Activated CD4-positive, alpha-beta T cell treated with anti-CD3 and anti-CD28 coated beads for 36 hours (primary cell): Measurements from ENCODE around the gene STK16. TPM values are rescaled to one million over a fixed set of nuclear protein-coding genes. Genes with fewer than 3 reads are reported as not detected.

Source experiments
- ATAC-seq: fragments of 200-7000 bp; cut with Tn5 transposase; one replicate; pipeline ENCODE4 v1.10.0; 2021; ENCODE audit warnings: mild to moderate bottlenecking, moderate library complexity
- CTCF ChIA-PET: fragments of 350-600 bp; sonication (Branson Sonifier 250); formaldehyde crosslinking; loops from one replicate; lab custom pipeline; 2021; ENCODE audit warnings: antibody characterized with exemption; lab: Charles Lee
- POLR2A ChIA-PET: fragments of 350-600 bp; sonication (Branson Sonifier 250); formaldehyde crosslinking; loops from one replicate; lab custom pipeline; 2021; ENCODE audit warnings: antibody characterized with exemption, inconsistent platforms; lab: Charles Lee
- DNase-seq: peaks from one replicate; pipeline ENCODE4 v3.0.0-alpha.2; 2020
- H3K27ac Mint-ChIP-seq: one replicate; pipeline ENCODE4 v1.8.0; 2021; ENCODE audit warnings: mixed read lengths
- H3K27me3 Mint-ChIP-seq: one replicate; pipeline ENCODE4 v1.8.0; 2021; ENCODE audit warnings: mixed read lengths
- H3K36me3 Mint-ChIP-seq: one replicate; pipeline ENCODE4 v1.8.0; 2021; ENCODE audit warnings: low read depth, mixed read lengths
- H3K4me1 Mint-ChIP-seq: one replicate; pipeline ENCODE4 v1.8.0; 2021; ENCODE audit warnings: mixed read lengths
- H3K4me3 Mint-ChIP-seq: one replicate; pipeline ENCODE4 v1.8.0; 2021; ENCODE audit warnings: mild to moderate bottlenecking, moderate library complexity, mixed read lengths
- H3K9me3 Mint-ChIP-seq: one replicate; pipeline ENCODE4 v1.8.0; 2021; ENCODE audit warnings: low read depth, mixed read lengths
- intact Hi-C, 2 experiments: fragments of 100-400 bp; cut with DNase I in 1 of 2; cut with micrococcal nuclease in 1 of 2; formaldehyde crosslinking; loops; one replicate each; pipeline versions ENCODE4 v1.14.2 to v1.15.1; 2022 to 2024; cut with DNase I, micrococcal nuclease
- total RNA-seq, 2 experiments: library from RNA; stranded (reverse); gene quantifications; one replicate each; pipeline ENCODE4 v1.2.3, GENCODE V29; 2021

The STK16 gene
- total RNA-seq, 2 experiments from 2014 or later: 34.3 to 35.4 TPM

DNA sequence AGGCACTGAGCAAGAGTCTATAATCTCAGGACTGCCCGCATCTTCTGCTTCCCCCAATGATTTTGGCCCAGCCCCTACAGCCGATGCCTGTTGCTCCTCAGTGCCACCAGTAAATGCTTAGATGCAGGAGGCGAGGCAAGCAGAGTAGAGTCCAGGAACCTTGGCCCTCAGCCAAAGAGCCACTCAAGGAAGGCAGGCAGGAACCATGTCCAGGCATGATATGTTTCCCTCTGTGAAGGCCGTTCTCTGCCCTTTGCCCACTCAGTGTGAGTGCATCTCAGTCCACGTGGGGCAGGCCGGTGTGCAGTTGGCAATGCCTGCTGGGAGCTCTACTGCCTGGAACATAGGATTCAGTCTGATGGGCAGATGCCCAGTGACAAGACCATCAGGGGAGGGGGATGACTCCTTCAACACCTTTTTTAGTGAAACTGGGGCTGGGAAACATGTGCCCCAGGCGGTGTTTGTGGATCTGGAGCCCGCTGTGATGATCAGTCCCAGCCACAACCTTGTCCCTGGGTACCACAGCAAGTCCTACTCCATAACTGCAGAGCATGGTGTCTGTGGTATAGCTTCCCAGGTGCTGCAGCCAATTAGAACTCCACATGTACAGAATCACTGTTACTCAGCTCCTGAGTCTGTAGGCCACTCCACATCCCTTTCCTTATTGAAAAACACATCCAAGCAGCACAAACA, 24.2 kb downstream of the STK16 start:
- intact Hi-C loops: no loop called here
- Mint-ChIP-seq H3K36me3 (no peaks in the 10 kb centered on the region), H3K27ac (no peak overlapping the region), H3K4me3 (no peak overlapping the region), H3K4me1 (no peaks in the 10 kb centered on the region), H3K27me3 (no peaks in the 10 kb centered on the region), H3K9me3 (no peaks in the 10 kb centered on the region)
- POLR2A ChIA-PET: no interaction called here
- no peak for DNase-seq
- CTCF ChIA-PET: no interaction called here
- no peak for ATAC-seq

DNA sequence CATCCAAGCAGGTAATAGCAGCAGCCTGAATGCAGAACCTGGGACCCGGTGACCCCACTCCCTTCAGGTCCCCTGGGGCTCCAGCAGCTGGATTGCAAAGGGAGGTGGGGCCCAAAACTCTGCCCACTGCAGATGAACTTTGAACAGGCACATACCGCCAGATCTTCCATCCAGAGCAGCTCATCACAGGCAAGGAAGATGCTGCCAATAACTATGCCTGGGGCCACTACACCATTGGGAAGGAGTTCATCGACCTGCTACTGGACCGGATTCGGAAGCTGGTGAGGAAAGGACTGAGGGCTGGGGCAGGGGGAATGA, 24.7 kb downstream of the STK16 start:
- ChIA-PET CTCF (no interaction called here), POLR2A (no interaction called here)
- Mint-ChIP-seq H3K27ac (no peak overlapping the region), H3K27me3 (no peaks in the 10 kb centered on the region), H3K36me3 (no peaks in the 10 kb centered on the region), H3K4me3 (no peak overlapping the region), H3K4me1 (no peaks in the 10 kb centered on the region), H3K9me3 (no peaks in the 10 kb centered on the region)
- DNase-seq (no peak), ATAC-seq (no peak)
- intact Hi-C loops: no loop called here

- CTCF ChIA-PET: no interaction called here
- H3K27ac Mint-ChIP-seq: no peak overlapping the region
- H3K27me3 Mint-ChIP-seq: no peaks in the 10 kb centered on the region
- no peaks in the 10 kb centered on the region for H3K36me3 Mint-ChIP-seq
- H3K9me3 Mint-ChIP-seq: no peaks in the 10 kb centered on the region
- no peak for ATAC-seq
- POLR2A ChIA-PET: no interaction called here
- no peak for DNase-seq
- H3K4me1 Mint-ChIP-seq: no peaks in the 10 kb centered on the region
- intact Hi-C loops: no loop called here
- no peak overlapping the region for H3K4me3 Mint-ChIP-seq
Measured at GRCh38 chr2:219271021-219271420, 25.7 kb downstream of the STK16 start.

- H3K4me1 Mint-ChIP-seq: peaks cover 3% of the 10 kb centered on the region
- intact Hi-C loops: no loop called here
- H3K9me3 Mint-ChIP-seq: no peaks in the 10 kb centered on the region
- CTCF ChIA-PET: interaction anchor here (15.5 kb wide), 1 partner anchor 23 kb away, joined by 257 read pairs; no protein-coding TSS in a partner anchor
- ATAC-seq (no peak), DNase-seq (no peak)
- POLR2A ChIA-PET: no interaction called here
- H3K36me3 Mint-ChIP-seq: no peaks in the 10 kb centered on the region
- H3K27ac Mint-ChIP-seq: no peak overlapping the region
- no peak overlapping the region for H3K4me3 Mint-ChIP-seq
- H3K27me3 Mint-ChIP-seq: no peaks in the 10 kb centered on the region
Measured at GRCh38 chr2:219272356-219272755, 27.1 kb downstream of the STK16 start.

GRCh38 chr2:219272995-219273394, 27.7 kb downstream of the STK16 start:
- H3K27ac Mint-ChIP-seq: no peak overlapping the region
- no peaks in the 10 kb centered on the region for H3K36me3 Mint-ChIP-seq
- intact Hi-C loops: no loop called here
- H3K27me3 Mint-ChIP-seq: no peaks in the 10 kb centered on the region
- H3K9me3 Mint-ChIP-seq: no peaks in the 10 kb centered on the region
- DNase-seq (no peak), ATAC-seq (no peak)
- CTCF ChIA-PET: interaction anchor here (0.8 to 15.5 kb wide), 2 partner anchors 23 to 77 kb away, joined by 3 to 257 read pairs; no protein-coding TSS in a partner anchor
- no peak overlapping the region for H3K4me3 Mint-ChIP-seq
- H3K4me1 Mint-ChIP-seq: peaks cover 10% of the 10 kb centered on the region
- POLR2A ChIA-PET: no interaction called here

DNA sequence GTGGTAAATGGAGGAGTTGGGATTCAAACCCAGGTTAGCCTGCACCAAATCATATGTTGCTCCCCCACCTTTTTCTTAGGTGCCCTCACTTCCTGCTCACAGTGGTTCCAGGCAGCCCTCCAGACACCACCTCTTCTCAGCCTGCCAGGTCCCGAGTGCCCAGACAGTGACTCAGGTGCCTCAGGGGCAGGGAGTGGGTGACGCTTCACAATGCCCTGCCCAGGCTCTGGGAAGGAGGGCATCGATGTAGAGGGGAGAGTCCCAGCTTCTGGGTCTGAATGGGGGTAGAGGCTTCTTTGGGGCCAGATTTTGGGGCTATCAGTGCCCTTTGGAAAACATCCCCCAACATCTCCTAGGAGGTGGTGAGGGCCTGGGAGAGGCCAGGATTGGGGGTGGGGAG, 28.7 kb downstream of the STK16 start:
- DNase-seq: no peak
- CTCF ChIA-PET: interaction anchor here (0.9 to 15.5 kb wide), 7 partner anchors 20 to 232 kb away, joined by 3 to 257 read pairs (median 4); partner anchors contain the start of genes TUBA4A and TUBA4B

DNA sequence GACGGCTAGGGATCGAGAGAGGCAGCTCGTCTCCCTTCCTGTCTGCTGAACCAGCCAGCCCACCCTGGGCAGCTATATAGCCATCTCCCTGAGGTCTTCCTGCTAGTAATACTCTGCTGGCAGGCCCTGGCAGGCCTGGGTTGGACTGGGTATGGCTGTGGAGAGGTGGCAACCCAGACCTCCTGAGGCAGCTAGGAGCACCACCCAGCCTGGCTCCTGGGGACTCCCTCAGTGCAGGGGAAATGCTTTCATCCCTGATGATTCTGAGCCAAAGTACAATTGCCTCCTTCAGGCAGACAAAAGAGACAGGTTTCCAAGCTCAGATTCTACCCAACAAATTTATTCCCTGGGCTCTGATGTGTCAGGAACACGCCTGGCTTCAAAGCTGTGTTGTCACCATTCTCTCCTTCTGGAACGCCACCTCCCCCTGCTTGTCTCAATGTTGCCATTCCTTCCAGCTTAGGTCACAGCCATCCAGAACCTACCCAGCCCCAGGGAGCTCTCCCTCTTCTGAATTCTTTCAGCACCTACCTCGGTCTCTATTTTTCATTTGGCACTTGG, 29.2 kb downstream of the STK16 start:
- Mint-ChIP-seq H3K27me3 (no peaks in the 10 kb centered on the region), H3K9me3 (no peaks in the 10 kb centered on the region), H3K4me3 (no peak overlapping the region), H3K36me3 (no peaks in the 10 kb centered on the region), H3K27ac (no peak overlapping the region), H3K4me1 (peaks cover 20% of the 10 kb centered on the region)
- intact Hi-C loops: no loop called here
- DNase-seq (no peak), ATAC-seq (no peak)
- CTCF ChIA-PET: interaction anchor here (0.9 to 15.5 kb wide), 8 partner anchors 13 to 233 kb away, joined by 3 to 257 read pairs (median 4); partner anchors contain the start of genes TUBA4A and TUBA4B
- POLR2A ChIA-PET: no interaction called here

More for the DNA sequence above, 28.7 kb downstream of the STK16 start:
- ATAC-seq: no peak
- Mint-ChIP-seq H3K27me3 (no peaks in the 10 kb centered on the region), H3K9me3 (no peaks in the 10 kb centered on the region), H3K4me3 (no peak overlapping the region), H3K4me1 (peaks cover 19% of the 10 kb centered on the region), H3K36me3 (no peaks in the 10 kb centered on the region), H3K27ac (no peak overlapping the region)
- POLR2A ChIA-PET: interaction anchor here (0.6 kb wide), 1 partner anchor 21 kb away, joined by 3 read pairs; no protein-coding TSS in a partner anchor
- intact Hi-C loops: no loop called here

DNA sequence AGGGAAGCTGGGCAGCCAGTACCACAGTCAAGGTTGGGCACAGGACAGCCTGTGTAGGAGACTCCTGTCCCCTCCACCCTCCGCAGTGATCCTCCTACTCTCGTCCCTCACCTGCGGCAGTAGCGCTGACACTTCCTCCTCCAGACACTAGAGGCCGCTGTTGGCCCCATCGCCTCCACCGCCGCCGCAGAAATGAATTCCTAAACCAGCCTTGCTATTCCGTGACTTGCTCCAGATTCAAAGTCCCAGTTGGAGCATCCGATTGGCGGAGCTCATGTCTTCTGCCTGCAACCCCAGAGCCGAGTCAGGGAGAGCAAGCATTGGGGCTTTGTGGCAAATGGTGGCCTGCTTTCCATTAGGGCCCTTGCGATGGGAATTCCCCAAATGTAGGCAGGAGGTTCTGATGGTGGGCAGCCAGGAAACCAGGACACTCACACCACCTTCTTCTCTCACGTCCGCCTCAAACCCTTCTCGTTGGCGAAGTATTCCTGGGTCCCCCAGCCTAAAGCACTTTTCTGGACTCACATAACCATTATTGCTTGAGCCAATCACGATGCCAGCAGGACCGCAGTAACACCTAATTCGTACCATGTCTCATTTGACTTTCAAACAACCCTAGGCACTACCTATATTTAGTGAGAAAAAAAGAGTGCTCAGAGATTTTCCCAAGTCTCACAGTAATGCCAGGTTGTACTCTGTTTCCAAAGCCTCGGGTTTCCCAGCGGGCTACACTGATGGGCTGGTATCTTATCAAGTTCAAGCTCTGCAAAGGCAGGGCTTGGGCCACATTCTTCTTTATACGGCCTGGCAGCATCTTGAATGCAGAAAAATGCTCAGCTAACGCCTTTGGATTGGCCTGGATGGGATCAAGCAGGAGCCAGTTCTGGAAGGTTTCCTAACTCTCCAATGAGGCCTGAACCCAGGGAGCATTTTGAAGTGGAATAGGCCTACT, 32.7 kb downstream of the STK16 start:
- Mint-ChIP-seq H3K27ac (peak overlapping the region; percentile 93), H3K27me3 (no peaks in the 10 kb centered on the region), H3K4me1 (peaks cover 37% of the 10 kb centered on the region), H3K36me3 (peaks cover 7% of the 10 kb centered on the region), H3K9me3 (no peaks in the 10 kb centered on the region), H3K4me3 (peak overlapping the region; percentile 96)
- POLR2A ChIA-PET: interaction anchor here (0.6 to 2.6 kb wide), 10 partner anchors 24 to 619 kb away, joined by 3 to 33 read pairs (median 4); partner anchors contain the start of genes ANKZF1, ATG9A, BCS1L and DNPEP
- intact Hi-C loops: loop anchor here in 1 of 2 experiments (1.0 to 5.0 kb wide), 4 partner anchors 20 to 991 kb away; partner anchors contain the start of genes ABCB6 and ZFAND2B
- peak; percentile 8 for ATAC-seq
- CTCF ChIA-PET: interaction anchor here (0.6 to 15.5 kb wide), 26 partner anchors 9 to 660 kb away, joined by 3 to 257 read pairs (median 3); partner anchors contain the start of genes ANKZF1, CNPPD1, GLB1L and STK16
- peak; percentile 86 for DNase-seq

DNA sequence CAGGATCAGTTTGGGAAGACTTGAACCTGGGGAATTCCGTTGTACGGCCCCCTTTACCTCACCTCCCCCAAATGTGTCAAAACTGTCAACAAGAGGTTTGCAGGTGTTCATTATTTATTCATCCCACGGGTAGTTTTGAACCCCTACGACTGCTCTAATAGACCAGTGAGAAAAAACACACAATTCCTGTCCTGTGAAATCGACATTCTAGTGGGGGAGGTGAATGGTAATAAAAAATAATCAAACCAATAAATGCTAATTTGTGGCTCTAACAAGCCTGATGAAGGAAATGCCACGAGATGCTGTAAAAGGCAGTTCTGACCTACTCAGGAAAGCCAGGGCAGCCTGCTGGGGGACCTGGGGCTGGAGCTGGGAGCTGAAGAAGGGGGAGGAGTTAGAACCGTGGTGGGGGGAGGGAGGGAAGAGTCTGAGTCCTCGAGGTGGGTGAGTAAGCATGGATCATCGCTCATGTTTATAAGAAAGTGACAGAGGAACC, 33.4 kb downstream of the STK16 start:
- peak overlapping the region; percentile 96 for H3K4me3 Mint-ChIP-seq
- H3K9me3 Mint-ChIP-seq: no peaks in the 10 kb centered on the region
- H3K36me3 Mint-ChIP-seq: peaks cover 10% of the 10 kb centered on the region
- intact Hi-C loops: loop anchor here (1.0 to 5.0 kb wide), 19 partner anchors 16 to 991 kb away; partner anchors contain the start of genes ABCB6 (in 2 of the 2), ANKZF1 (in 2 of the 2), ATG9A (in 2 of the 2) and TUBA4A (in 2 of the 2)
- no peak for ATAC-seq
- H3K4me1 Mint-ChIP-seq: peaks cover 37% of the 10 kb centered on the region
- CTCF ChIA-PET: interaction anchor here (0.8 to 15.5 kb wide), 20 partner anchors 8 to 281 kb away, joined by 3 to 257 read pairs (median 4); partner anchors contain the start of genes ANKZF1, CNPPD1, GLB1L and STK16
- no peaks in the 10 kb centered on the region for H3K27me3 Mint-ChIP-seq
- DNase-seq: no peak
- POLR2A ChIA-PET: interaction anchor here (0.6 to 2.6 kb wide), 10 partner anchors 16 to 619 kb away, joined by 3 to 33 read pairs (median 4); partner anchors contain the start of genes ANKZF1, ATG9A, BCS1L and TUBA4A
- peak overlapping the region; percentile 93 for H3K27ac Mint-ChIP-seq

DNA sequence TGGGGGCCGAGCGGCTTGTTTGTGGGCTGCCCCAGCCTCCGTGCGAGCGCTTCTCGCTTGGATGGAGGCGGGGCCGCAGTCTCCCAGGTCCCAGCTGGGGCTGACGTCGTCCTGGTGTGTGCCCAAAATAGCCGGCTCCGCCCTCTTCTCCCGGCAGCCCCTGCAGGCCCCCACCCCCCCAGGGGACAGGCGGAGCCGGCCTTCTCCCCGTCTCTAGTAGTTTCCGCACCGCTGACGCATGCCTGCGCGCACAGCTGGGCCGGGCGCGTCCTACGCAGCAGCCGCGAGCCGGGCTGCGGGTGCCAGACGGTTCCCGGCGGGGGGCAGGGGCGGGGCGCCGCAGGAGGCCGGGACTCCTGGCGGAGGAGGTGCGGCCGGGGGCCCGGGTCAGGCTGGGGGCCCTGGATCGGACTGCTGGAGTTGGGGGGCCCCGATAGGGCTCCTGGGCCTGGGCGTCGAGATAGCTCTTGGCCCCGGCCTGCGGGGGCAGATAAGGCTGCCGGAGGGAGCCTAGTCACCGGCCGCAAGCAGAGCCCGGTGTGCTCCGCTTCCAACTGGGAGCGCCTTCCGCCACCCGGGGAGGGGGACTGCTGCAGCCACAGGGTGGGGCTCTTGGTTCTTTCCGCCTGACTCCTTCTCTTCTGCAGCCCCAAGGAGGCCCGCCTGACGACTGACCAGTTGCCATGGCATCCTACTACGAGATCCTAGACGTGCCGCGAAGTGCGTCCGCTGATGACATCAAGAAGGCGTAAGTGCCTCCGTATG, 34.1 kb downstream of the STK16 start, which contains the start of gene DNAJB2:
Gene DNAJB2, plus strand, starts transcription at position 216 of the 765 bp plus-strand sequence. Its CDS starts 468 bp downstream, at position 684.
- no peaks in the 10 kb centered on the region for H3K27me3 Mint-ChIP-seq
- H3K36me3 Mint-ChIP-seq: peaks cover 10% of the 10 kb centered on the region
- H3K4me3 Mint-ChIP-seq: peak within 1 kb of the TSS; percentile 96
- ATAC-seq (peak; percentile 86), DNase-seq (peak; percentile 100)
- peaks cover 37% of the 10 kb centered on the region for H3K4me1 Mint-ChIP-seq
- intact Hi-C loops: loop anchor here (1.0 to 5.0 kb wide), 19 partner anchors 15 to 992 kb away; partner anchors contain the start of genes ABCB6 (in 2 of the 2), ANKZF1 (in 2 of the 2), ATG9A (in 2 of the 2) and TUBA4A (in 2 of the 2)
- ChIA-PET CTCF (interaction anchor here (0.8 to 15.5 kb wide), 15 partner anchors 8 to 124 kb away, joined by 3 to 257 read pairs (median 5); partner anchors contain the start of genes ANKZF1, CNPPD1, GLB1L and STK16), POLR2A (interaction anchor here (0.6 to 2.6 kb wide), 11 partner anchors 16 to 620 kb away, joined by 3 to 33 read pairs (median 4); partner anchors contain the start of genes ANKZF1, ATG9A, BCS1L and TUBA4A)
- H3K9me3 Mint-ChIP-seq: no peaks in the 10 kb centered on the region
- peak within 1 kb of the TSS; percentile 95 for H3K27ac Mint-ChIP-seq
